Activated CD4-positive, alpha-beta T cell treated with anti-CD3 and anti-CD28 coated beads, Interleukin-2, amount 50 U/mL, for 4 hours (primary cell): Measurements from ENCODE around the gene STX8.

Experiments used
- DNase-seq, 2 experiments: peaks; one replicate each; pipeline ENCODE4 v3.0.0-alpha.2; 2020

STX8 gene

GRCh38 chr17:9221147-9221921 is 354.3 kb downstream of the STX8 start:
- DNase-seq: no peak

- no peak for DNase-seq
These were observed 355.0 kb downstream of the STX8 start for GRCh38 chr17:9220398-9221146.

- DNase-seq: no peak
These were observed 355.8 kb downstream of the STX8 start for GRCh38 chr17:9219631-9220397.

GRCh38 chr17:9218911-9219310 is 356.7 kb downstream of the STX8 start:
- DNase-seq: no peak

GRCh38 chr17:9218064-9218635 is 357.5 kb downstream of the STX8 start:
- DNase-seq: no peak

GRCh38 chr17:9217151-9218056 is 358.2 kb downstream of the STX8 start:
- no peak for DNase-seq

- no peak for DNase-seq
These were observed 360.2 kb downstream of the STX8 start for GRCh38 chr17:9215465-9215864.

- DNase-seq: no peak
These were observed 362.3 kb downstream of the STX8 start for GRCh38 chr17:9213303-9213640.

- DNase-seq: no peak
These were observed 363.0 kb downstream of the STX8 start for GRCh38 chr17:9212376-9213302.

- no peak for DNase-seq
These were observed 364.4 kb downstream of the STX8 start for GRCh38 chr17:9211133-9211765.

GRCh38 chr17:9209781-9210370 is 365.7 kb downstream of the STX8 start:
- DNase-seq: no peak

GRCh38 chr17:9209347-9209746 is 366.3 kb downstream of the STX8 start:
- no peak for DNase-seq

- DNase-seq: no peak
These were observed 367.1 kb downstream of the STX8 start for GRCh38 chr17:9208381-9209105.

- no peak for DNase-seq
These were observed 368.8 kb downstream of the STX8 start for GRCh38 chr17:9206741-9207332.

GRCh38 chr17:9206410-9206703 is 369.3 kb downstream of the STX8 start:
- no peak for DNase-seq

- no peak for DNase-seq
These were observed 369.9 kb downstream of the STX8 start for GRCh38 chr17:9205520-9206409.

GRCh38 chr17:9204637-9205329 is 370.8 kb downstream of the STX8 start:
- DNase-seq: no peak
